ENCODE measurements around the gene GHRHR.

GHRHR gene

GRCh38 chr7:30928254-30928872 is 35.4 kb upstream of the GHRHR start:
- no peak for DNase-seq (ENCODE audit: low read depth in 2 of 2)

- DNase-seq (ENCODE audit: low read depth in 2 of 2) = no peak
These were observed 34.1 kb upstream of the GHRHR start for GRCh38 chr7:30929686-30930085.

GRCh38 chr7:30930621-30931020 is 33.1 kb upstream of the GHRHR start:
- no peak for DNase-seq (ENCODE audit: low read depth in 2 of 2)

- DNase-seq (ENCODE audit: low read depth in 2 of 2) = no peak
These were observed 32.4 kb upstream of the GHRHR start for GRCh38 chr7:30931161-30931928.

- DNase-seq (ENCODE audit: low read depth in 2 of 2) = no peak
These were observed 31.7 kb upstream of the GHRHR start for GRCh38 chr7:30931929-30932540.

GRCh38 chr7:30932562-30932961 is 31.2 kb upstream of the GHRHR start:
- no peak for DNase-seq (ENCODE audit: low read depth in 2 of 2)

GRCh38 chr7:30933124-30933974 is 30.4 kb upstream of the GHRHR start:
- DNase-seq (ENCODE audit: low read depth in 2 of 2) = no peak

- DNase-seq (ENCODE audit: low read depth in 2 of 2) = no peak
These were observed 29.5 kb upstream of the GHRHR start for GRCh38 chr7:30934225-30934624.

GRCh38 chr7:30934732-30935568 is 28.8 kb upstream of the GHRHR start:
- no peak for DNase-seq (ENCODE audit: low read depth in 2 of 2)

- no peak for DNase-seq (ENCODE audit: low read depth in 2 of 2)
These were observed 28.2 kb upstream of the GHRHR start for GRCh38 chr7:30935569-30935877.

GRCh38 chr7:30936650-30937245 is 27.0 kb upstream of the GHRHR start:
- DNase-seq (ENCODE audit: low read depth in 2 of 2) = no peak

GRCh38 chr7:30937416-30937815 is 26.3 kb upstream of the GHRHR start:
- DNase-seq (ENCODE audit: low read depth in 2 of 2) = no peak

GRCh38 chr7:30938435-30939316 is 25.1 kb upstream of the GHRHR start:
- DNase-seq (ENCODE audit: low read depth in 2 of 2) = peak; percentile 42 to 72

- DNase-seq (ENCODE audit: low read depth in 2 of 2) = no peak
These were observed 22.0 kb upstream of the GHRHR start for GRCh38 chr7:30941582-30942323.

- DNase-seq (ENCODE audit: low read depth in 2 of 2) = no peak
These were observed 13.6 kb upstream of the GHRHR start for GRCh38 chr7:30950197-30950596.

GRCh38 chr7:30954914-30955313 is 8.8 kb upstream of the GHRHR start:
- DNase-seq (ENCODE audit: low read depth in 2 of 2) = no peak

GRCh38 chr7:30956704-30957103 is 7.0 kb upstream of the GHRHR start:
- DNase-seq (ENCODE audit: low read depth in 2 of 2) = no peak

GRCh38 chr7:30965372-30965771 is 1.6 kb downstream of the GHRHR start:
- no peak for DNase-seq (ENCODE audit: low read depth in 2 of 2)

- DNase-seq (ENCODE audit: low read depth in 2 of 2) = no peak
These were observed 2.1 kb downstream of the GHRHR start for GRCh38 chr7:30965883-30966282.
